Measurements from ENCODE around the gene GPR139.

DNA sequence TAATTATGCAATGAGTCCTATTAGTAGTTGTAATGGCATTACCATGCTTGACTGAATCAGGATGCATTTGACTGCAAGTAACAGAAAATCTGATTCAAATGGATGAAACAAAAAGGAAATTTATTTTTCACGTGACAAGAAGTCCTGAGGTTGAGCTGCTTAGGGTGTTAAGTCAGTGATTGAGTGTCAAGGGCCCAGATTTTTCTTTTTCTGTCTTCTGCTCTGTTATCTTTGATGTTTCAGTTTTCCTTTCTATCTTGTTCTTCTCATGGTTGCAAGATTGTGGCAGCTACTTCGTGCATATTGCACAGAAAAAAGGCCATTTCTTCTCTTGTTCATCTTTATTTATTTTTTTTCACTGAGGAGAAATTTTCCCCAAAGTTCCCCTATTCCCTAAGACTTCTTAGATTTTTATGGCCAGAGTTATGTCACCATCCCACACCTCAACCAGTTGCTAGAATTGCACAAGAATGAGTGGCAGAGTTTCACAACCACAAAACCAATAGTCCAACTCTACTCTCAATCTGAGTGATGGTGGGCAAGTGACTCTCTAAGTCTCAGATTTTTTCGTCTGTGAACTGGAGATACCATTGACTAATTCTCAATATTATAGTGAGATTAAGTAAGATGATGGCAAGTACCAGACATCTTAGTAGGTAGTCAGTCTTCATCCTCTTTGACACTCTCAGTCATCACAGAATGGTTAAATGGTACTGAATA, 15.7 kb upstream of the GPR139 start:
- TF ChIP-seq, protein P1, sequence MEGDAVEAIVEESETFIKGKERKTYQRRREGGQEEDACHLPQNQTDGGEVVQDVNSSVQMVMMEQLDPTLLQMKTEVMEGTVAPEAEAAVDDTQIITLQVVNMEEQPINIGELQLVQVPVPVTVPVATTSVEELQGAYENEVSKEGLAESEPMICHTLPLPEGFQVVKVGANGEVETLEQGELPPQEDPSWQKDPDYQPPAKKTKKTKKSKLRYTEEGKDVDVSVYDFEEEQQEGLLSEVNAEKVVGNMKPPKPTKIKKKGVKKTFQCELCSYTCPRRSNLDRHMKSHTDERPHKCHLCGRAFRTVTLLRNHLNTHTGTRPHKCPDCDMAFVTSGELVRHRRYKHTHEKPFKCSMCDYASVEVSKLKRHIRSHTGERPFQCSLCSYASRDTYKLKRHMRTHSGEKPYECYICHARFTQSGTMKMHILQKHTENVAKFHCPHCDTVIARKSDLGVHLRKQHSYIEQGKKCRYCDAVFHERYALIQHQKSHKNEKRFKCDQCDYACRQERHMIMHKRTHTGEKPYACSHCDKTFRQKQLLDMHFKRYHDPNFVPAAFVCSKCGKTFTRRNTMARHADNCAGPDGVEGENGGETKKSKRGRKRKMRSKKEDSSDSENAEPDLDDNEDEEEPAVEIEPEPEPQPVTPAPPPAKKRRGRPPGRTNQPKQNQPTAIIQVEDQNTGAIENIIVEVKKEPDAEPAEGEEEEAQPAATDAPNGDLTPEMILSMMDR (IDR thresholded peaks at IDR 0.05): no peak
- no peak for TF ChIP-seq EP300 (IDR thresholded peaks at IDR 0.05)
